Activated CD4-positive, alpha-beta T cell treated with anti-CD3 and anti-CD28 coated beads for 1 hour (primary cell): ENCODE data around the gene FXYD5.

ENCODE experiments used
- DNase-seq: peaks from one replicate; pipeline ENCODE4 v3.0.0-alpha.2; 2020

The FXYD5 gene

DNA sequence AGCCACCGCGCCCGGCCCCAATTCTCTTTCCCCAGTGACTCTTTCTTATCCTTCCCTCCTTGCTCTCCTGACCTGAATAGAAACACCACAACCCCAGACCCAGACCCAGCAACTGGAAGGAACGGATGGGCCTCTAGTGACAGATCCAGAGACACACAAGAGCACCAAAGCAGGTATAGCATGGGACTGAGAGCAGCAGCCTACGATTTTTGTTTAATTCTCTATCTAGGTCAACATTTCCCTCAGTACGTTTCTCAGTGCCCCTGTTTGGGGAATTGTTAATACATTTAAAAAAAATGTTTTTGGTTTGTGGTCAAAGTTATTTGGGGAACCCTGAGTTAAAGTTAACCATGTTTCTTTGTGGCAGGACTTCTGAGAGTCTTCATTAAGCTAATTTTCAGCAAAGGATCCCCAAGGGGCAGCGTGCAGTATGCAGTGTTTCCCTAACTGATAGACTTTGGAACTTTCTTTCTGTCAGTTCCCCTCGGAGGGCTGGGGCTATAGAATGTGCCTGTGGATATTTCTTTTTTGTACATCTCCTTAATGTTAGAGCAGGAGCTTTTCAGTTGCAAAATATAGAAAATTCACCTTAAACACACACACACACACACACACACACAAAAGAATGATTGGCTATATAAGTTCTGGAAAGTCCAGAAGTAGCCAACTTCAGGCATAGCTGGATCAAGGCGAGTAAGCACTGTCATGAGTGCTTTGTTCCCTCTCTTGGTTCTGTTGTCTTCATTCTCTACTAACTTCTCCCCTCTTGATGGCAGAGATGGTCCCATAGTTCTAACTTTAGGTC is 6.3 kb downstream of the FXYD5 start:
- no peak for DNase-seq

DNA sequence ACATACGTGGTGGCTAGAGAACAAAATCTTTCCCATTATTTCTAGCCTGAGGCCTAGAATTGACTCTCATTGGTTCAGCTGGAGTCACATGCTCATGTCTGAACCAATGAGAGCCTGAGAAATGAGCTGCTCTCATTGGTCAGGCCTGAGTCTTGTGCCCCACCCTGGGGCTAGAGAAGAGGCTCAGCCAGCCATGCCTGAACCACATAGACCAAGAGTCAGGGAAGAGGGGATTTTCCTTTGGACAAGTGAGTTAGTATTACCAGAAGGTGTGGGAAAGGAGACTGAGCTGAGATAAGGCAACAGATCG is 6.9 kb downstream of the FXYD5 start:
- DNase-seq: no peak

DNA sequence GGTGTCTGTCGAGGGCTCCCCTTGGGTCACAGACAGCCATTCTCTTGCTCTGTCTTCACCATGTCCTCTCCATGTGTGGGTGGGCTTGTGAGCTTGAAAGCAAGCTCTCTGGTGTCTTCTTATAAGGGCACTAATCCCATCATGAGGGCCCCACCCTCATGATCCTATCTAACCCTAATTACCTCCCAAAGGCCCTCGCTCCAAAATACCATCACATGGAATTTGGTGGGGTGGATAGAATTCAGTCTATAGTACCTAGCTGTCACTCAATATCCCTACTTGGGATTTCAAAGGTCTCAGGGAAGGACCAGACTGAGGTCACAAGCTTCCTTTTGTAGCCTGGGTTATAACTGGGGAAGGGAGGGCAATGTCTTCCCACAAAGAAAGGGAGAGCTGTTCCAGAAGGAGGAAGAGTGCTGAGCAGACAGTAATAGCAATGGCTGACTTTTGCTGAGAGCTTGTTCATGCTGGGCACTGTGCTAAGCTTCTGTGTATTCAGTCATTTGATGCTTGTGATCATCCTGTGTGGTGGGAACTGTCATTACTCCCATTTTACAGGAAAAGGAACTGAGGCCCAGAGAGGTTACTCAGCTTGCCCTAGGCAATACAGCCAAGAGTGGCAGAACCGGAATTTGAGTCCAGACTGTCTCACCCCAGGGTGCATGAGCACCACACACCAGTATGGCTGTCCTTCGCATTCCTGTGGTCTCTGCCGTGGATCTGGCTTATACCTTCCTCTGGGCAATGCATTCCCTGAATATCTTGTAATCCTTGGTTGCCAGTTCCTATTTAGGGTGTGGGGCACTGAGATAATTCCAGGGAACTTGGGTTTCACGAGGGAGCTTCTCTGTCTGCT is 8.2 kb downstream of the FXYD5 start:
- no peak for DNase-seq

- DNase-seq: no peak
These were observed 9.9 kb downstream of the FXYD5 start for GRCh38 chr19:35164418-35164817.

GRCh38 chr19:35165200-35166058 is 10.9 kb downstream of the FXYD5 start:
- no peak for DNase-seq

GRCh38 chr19:35166100-35167063 is 11.8 kb downstream of the FXYD5 start:
- DNase-seq: no peak

DNA sequence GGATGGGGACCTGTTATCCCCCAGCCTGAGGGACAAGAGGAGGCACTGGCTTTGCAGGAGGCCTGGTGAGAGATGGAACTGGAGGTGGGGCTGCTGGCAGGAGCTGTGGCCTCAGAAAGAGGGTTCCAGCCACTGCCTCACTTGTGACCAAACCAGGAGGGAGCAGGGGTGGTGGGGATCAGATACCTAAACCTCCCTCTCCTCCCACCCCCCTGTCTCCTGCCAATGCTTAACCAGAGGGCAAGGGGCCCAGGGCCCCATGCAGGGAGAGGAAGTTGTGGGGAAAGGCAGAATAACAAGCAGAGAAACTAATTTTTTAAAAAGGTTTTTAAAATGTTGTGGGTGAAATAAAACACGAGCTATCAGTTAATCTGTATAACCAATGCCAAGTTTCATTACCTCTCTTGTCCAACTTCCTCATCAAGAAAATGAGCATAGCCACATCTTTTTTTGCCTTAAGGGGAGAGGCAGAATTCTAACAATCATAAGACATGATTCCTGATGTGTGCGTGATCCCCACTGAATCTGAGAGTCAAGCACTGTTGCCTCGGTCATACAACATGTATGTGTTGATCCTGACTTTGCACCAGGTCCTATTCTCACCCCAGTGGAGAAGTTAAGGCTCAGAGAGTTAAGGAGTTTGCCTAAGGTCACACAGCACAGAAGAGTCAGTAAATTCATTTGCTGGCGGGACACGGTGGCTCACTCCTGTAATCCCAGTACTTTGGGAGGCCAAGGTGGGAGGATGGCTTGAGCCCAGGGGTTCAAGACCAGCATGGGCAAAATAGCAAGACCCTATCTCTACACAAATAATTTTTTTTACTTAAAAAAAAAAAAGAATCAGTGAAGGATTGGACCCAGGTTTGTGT is 12.9 kb downstream of the FXYD5 start:
- no peak for DNase-seq

- peak; percentile 6 for DNase-seq
These were observed 13.7 kb downstream of the FXYD5 start for GRCh38 chr19:35168196-35168595.

- DNase-seq: no peak
These were observed 14.9 kb downstream of the FXYD5 start for GRCh38 chr19:35169221-35169995.

DNA sequence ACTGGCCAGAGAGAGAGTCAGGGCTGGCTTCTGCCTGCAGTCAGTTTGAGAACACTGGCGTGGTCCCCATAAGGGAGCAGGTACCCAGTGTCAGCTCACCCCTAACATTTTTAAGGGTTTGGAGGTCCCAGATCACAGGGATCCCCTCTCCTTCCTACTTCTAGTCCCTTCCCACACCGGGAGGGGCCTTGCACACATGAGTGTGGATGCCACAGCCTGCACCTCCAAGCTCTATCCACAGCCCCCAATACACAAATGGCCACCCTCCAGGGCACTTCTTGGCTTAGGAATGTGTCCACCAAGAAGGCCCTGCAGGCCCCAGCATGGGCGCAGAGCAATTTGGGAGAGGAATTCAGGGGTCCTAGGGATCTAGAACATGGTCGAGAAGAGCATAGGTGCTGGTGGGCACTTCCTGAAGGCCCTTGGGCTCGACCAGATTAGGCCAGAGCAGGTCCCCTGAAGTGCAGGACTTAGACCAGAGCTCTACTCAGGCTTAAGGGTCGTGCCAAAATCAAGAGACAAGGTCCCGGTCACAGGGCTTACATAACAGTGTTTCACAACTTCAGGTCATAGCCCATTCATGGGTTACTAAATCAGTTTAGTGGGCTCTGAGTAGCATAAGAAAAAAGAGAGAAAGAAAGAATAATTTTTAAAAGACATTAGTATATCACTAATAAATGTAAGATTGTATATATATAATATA is 16.0 kb downstream of the FXYD5 start:
- no peak for DNase-seq

DNA sequence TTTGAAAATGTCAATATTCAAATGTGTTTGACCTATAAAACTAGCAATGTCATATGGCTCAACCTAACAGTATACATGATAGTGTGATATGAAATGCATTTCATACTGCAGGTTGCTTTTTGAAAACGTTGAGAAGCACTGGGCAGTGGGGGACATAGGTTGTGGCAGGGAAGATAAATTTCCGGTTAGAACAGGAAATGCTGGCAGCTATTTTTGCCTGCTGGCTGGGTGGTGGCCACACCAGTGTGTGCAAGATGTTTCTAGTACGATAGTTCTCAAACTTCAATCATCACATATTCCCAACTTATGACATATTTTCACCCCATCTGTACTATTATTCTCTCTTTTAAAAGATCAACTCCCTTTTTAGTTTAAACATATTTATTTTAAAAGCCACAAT is 17.2 kb downstream of the FXYD5 start:
- no peak for DNase-seq

DNA sequence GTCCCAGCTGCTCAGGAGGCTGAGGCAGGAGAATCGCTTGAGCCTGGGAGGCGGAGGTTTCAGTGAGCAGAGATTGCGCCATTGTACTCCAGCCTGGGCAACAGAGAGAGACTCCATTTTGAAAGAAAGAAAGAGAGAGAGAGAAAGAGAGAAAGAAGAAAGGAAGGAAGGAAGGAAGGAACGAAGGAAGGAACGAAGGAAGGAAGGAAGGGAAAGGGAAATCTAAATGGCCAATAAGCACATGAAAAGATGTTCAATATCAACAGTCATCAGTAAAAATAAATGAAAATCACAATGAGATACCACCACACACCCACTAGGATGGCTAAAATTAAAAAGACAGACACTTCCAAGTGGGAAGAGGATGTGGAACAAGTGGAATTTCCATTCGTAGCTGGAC is 19.7 kb downstream of the FXYD5 start:
- no peak for DNase-seq

GRCh38 chr19:35176181-35176570 is 21.6 kb downstream of the FXYD5 start:
- DNase-seq: no peak

GRCh38 chr19:35177377-35178274 is 23.1 kb downstream of the FXYD5 start:
- no peak for DNase-seq

DNA sequence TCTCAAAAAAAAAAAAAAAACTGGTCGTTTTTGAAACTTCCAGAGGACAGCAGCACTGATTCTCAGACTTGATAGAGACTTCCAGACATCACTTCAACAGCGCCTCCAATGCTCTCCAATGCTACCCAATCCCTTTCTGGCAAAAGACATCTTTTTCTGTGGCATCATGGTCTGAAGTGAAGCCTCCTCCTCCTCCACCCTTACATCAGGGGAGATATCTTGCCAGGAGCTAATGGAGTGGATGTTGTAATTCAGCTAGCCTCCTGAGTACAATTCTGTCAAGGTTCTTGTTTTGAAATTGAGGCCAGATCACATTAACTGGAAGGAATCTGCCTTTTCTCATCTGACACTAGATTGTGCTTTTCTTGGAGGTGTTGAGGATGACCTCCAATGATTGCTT is 24.2 kb downstream of the FXYD5 start:
- DNase-seq: no peak

DNA sequence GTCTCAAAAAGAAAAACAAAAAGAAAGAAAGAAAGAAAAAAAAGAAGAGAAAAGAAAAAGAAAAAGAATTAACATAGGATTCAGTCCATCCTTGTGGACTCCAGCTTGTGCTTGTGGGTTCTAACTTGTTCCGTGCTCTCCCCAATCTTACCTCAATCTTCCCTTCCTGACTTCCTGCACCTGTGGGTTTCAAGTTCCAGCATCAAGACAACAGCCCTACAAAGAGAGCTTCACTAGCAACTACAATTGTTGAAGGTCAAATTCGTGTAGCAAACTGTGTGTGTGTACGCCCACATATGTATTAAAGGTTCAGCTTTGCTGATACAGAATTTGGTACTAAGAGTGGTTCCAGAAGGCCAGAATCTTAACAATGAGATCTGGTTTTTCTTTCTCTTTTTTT is 25.3 kb downstream of the FXYD5 start:
- DNase-seq: no peak

DNA sequence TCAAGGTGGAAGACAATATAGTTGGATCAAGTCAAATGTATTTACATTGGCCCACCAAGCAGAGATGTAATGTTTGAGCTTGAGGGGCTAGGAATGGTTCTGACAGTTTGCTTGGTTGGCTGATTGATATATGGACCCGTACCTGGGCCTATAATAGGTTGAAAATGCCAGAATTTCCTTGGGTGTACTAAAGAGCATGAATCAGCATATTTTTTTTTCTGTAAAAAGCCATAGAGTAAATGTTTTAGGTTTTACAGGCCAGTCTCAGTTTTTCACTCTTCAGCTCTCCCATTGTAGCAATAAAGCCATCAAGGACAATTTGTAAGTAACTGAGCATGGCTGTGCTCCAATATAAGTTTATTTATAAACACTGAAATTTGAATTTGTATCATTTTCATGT is 26.9 kb downstream of the FXYD5 start:
- no peak for DNase-seq

- DNase-seq: no peak
These were observed 29.7 kb downstream of the FXYD5 start for GRCh38 chr19:35184267-35184666.

DNA sequence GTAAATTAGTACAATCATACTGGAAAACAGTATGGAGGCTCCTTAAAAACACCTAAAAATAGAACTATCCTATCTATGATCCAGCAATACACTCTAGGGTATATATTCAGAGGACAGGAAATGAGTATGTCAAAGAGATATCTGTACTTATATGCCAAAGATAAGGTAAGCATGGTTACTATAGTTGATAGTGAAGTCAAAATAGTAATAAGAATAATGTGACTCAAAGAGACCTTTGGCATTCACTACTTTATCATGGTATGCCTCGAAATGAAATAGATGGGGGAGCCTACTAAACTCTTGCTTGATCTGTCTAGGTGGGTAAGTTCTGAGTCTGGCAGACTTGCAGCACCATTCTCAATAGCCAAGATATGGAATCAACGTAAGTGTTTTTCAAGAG is 30.3 kb downstream of the FXYD5 start:
- DNase-seq: no peak
